ENCODE data around the gene NUP205.

NUP205 gene, protein sequence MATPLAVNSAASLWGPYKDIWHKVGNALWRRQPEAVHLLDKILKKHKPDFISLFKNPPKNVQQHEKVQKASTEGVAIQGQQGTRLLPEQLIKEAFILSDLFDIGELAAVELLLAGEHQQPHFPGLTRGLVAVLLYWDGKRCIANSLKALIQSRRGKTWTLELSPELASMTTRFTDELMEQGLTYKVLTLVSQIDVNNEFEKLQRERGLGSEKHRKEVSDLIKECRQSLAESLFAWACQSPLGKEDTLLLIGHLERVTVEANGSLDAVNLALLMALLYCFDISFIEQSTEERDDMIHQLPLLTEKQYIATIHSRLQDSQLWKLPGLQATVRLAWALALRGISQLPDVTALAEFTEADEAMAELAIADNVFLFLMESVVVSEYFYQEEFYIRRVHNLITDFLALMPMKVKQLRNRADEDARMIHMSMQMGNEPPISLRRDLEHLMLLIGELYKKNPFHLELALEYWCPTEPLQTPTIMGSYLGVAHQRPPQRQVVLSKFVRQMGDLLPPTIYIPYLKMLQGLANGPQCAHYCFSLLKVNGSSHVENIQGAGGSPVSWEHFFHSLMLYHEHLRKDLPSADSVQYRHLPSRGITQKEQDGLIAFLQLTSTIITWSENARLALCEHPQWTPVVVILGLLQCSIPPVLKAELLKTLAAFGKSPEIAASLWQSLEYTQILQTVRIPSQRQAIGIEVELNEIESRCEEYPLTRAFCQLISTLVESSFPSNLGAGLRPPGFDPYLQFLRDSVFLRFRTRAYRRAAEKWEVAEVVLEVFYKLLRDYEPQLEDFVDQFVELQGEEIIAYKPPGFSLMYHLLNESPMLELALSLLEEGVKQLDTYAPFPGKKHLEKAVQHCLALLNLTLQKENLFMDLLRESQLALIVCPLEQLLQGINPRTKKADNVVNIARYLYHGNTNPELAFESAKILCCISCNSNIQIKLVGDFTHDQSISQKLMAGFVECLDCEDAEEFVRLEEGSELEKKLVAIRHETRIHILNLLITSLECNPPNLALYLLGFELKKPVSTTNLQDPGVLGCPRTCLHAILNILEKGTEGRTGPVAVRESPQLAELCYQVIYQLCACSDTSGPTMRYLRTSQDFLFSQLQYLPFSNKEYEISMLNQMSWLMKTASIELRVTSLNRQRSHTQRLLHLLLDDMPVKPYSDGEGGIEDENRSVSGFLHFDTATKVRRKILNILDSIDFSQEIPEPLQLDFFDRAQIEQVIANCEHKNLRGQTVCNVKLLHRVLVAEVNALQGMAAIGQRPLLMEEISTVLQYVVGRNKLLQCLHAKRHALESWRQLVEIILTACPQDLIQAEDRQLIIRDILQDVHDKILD (N-terminal part only)

GRCh38 chr7:135557455-135558336, at the start of gene NUP205:
NUP205 (plus strand) TSS chr7:135557917; CDS start chr7:135557945, 28 bp downstream.
- peak within 1 kb of the TSS; percentile 90 for H3K4me3 ChIP-seq (ENCODE audit: low read depth, low read length)
- TF ChIP-seq, protein P1, sequence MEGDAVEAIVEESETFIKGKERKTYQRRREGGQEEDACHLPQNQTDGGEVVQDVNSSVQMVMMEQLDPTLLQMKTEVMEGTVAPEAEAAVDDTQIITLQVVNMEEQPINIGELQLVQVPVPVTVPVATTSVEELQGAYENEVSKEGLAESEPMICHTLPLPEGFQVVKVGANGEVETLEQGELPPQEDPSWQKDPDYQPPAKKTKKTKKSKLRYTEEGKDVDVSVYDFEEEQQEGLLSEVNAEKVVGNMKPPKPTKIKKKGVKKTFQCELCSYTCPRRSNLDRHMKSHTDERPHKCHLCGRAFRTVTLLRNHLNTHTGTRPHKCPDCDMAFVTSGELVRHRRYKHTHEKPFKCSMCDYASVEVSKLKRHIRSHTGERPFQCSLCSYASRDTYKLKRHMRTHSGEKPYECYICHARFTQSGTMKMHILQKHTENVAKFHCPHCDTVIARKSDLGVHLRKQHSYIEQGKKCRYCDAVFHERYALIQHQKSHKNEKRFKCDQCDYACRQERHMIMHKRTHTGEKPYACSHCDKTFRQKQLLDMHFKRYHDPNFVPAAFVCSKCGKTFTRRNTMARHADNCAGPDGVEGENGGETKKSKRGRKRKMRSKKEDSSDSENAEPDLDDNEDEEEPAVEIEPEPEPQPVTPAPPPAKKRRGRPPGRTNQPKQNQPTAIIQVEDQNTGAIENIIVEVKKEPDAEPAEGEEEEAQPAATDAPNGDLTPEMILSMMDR (IDR thresholded peaks at IDR 0.05; ENCODE audit: borderline replicate concordance, insufficient read depth, low read depth, low read length) = no peak

GRCh38 chr7:135508883-135509588, 48.7 kb upstream of the NUP205 start:
- H3K4me3 ChIP-seq (ENCODE audit: low read depth, low read length) = peak overlapping the region; percentile 60
- TF ChIP-seq, protein P1 (IDR thresholded peaks at IDR 0.05; ENCODE audit: borderline replicate concordance, insufficient read depth, low read depth, low read length) = no peak

GRCh38 chr7:135509589-135509838, 48.2 kb upstream of the NUP205 start:
- TF ChIP-seq, protein P1 (IDR thresholded peaks at IDR 0.05; ENCODE audit: borderline replicate concordance, insufficient read depth, low read depth, low read length) = no peak
- peak overlapping the region; percentile 60 for H3K4me3 ChIP-seq (ENCODE audit: low read depth, low read length)

DNA sequence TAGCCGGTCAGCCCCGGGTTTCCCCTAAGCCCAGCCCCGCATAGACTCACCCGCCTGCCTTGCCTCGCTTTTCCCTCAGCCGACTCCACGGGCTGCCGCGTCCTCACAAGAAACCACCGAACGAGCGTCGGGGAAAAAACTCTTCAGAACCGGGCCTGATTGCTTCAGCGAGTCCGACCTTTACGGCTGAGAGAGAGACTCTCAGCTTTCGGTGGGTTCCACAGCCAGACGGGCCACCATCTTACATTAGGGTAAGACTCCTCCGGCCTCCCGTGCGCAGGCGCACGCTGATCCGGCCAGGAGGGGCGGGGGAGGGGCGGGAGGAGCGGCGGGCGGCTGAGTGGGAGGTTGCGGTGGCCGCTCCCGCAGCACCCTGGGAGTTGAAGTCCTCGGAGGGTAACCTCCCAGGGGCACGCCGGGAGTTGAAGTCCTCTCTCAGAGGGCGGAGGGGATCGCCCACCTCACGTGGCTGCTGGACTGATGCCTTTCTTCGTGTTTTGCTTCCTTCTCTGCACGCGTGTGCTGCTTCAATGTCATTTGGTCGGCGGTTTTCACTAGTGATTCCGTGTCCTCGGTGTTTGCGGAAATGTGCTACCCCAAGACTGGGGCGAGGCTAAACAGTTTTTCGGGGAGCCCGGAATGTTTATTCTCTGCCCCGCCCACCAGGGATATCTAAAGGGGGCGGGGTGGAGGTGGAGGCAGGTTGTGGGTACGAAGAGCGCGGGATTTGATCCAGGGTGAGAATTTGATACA, 47.7 kb upstream of the NUP205 start, which contains the start of gene CNOT4:
Gene CNOT4 (minus strand): TSS at position 264 of the 753 bp plus-strand sequence. CDS start 71,771 bp downstream, outside the sequence.
- TF ChIP-seq, protein P1 (IDR thresholded peaks at IDR 0.05; ENCODE audit: borderline replicate concordance, insufficient read depth, low read depth, low read length) = no peak

GRCh38 chr7:135510592-135511183, 47.0 kb upstream of the NUP205 start:
- H3K4me3 ChIP-seq (ENCODE audit: low read depth, low read length) = peak overlapping the region; percentile 74
- TF ChIP-seq, protein P1 (IDR thresholded peaks at IDR 0.05; ENCODE audit: borderline replicate concordance, insufficient read depth, low read depth, low read length) = no peak

More for the DNA sequence above, 47.7 kb upstream of the NUP205 start, which contains the start of gene CNOT4:
- H3K4me3 ChIP-seq (ENCODE audit: low read depth, low read length) = peak within 1 kb of the TSS; percentile 74

All from GM12875 (cell line).